Adrenal gland (tissue), 12 donors: Measurements from ENCODE around the gene ABHD16B. TPM values are rescaled to one million over a fixed set of nuclear protein-coding genes. Genes with fewer than 3 reads are reported as not detected.

Experiments used
- DNase-seq, 7 donors: peaks; one replicate each; pipeline ENCODE4 v3.0.0-alpha.2; 2019 to 2020
- H3K27ac ChIP-seq, 5 donors: fragments of 200-600 bp; sonication (generic) in 4 of 5; 1 replicate in 3 of 5; 2 replicates in 2 of 5; pipeline versions ENCODE4 v1.5.1 to v1.8.0; 2016 to 2020; ENCODE audit warnings: mild to moderate bottlenecking in 1 of 5
- H3K27me3 ChIP-seq: fragments of 200-600 bp; 2 replicates; pipeline ENCODE4 v1.8.0; 2021
- H3K36me3 ChIP-seq, 2 donors: fragments of 200-600 bp; replicated peaks in 1 of 2; 1 replicate in 1 of 2; 2 replicates in 1 of 2; pipeline versions ENCODE4 v1.5.1 to v1.8.0; 2018 to 2022
- H3K4me1 ChIP-seq, 2 donors: fragments of 200-600 bp; replicated peaks in 1 of 2; 1 replicate in 1 of 2; 2 replicates in 1 of 2; pipeline versions ENCODE4 v1.5.1 to v1.8.0; 2018 to 2021
- H3K4me3 ChIP-seq, 4 donors: fragments of 200-600 bp; sonication (generic) in 3 of 4; one replicate each; pipeline ENCODE4 v1.5.1; 2016 to 2018
- H3K9me3 ChIP-seq, 3 donors: fragments of 200-600 bp; sonication (generic) in 1 of 3; replicated peaks in 1 of 3; 1 replicate in 2 of 3; 2 replicates in 1 of 3; pipeline versions ENCODE4 v1.5.1 to v1.8.0; 2016 to 2021
- POLR2A ChIP-seq, 2 donors: fragments of 450-650 bp; IDR thresholded peaks; one replicate each; pipeline ENCODE4 v1.6.1; 2017; ENCODE audit warnings: antibody characterized with exemption in 2 of 2, mild to moderate bottlenecking in 2 of 2, moderate library complexity in 1 of 2
- WGBS, 4 donors: extraction: QIAGEN DNeasy Blood & Tissue Kit in 2 of 4; methylation state at CpG; one replicate each; pipeline versions ENCODE4 v1.1.5 to v1.1.7; 2013 to 2017; 5-methylcytosine and 5-hydroxymethylcytosine counted together
- intact Hi-C, 2 donors: fragments of 100-400 bp; cut with DNase I; formaldehyde crosslinking; loops; one replicate each; pipeline versions ENCODE4 v1.14.1 to v1.15.0; 2022 to 2023
- polyA plus RNA-seq, 3 donors: library from polyadenylated mRNA; stranded (reverse); fragments of 200-250 nt in 2 of 3; fragments of 350-450 nt in 1 of 3; fragmentation: Illumina TruSeq in 1 of 3; extraction: RNeasy Lipid Tissue Mini Kit (QIAGEN cat#74804) in 1 of 3; gene quantifications; one replicate each; pipeline ENCODE4 v1.2.3, GENCODE V29; 2013 to 2014
- total RNA-seq, 9 donors: library from RNA; depleted of rRNA in 4 of 9; stranded (reverse); fragments of >200 nt in 4 of 9; fragments of 120-200 nt in 1 of 9; fragmentation: NEBNext Ultra II Directional in 1 of 9; extraction: Animal tissue kit (Norgen Biotek cat#: 25700) in 1 of 9; gene quantifications; one replicate each; pipeline versions ENCODE4 v1.1.0 to v1.2.4, GENCODE V29; 2013 to 2023
- TF ChIP-seq, protein P1 (sequence below), 6 experiments: fragments of 450-650 bp in 4 of 6; fragments of 200-600 bp in 2 of 6; sonication (generic) in 1 of 6; IDR thresholded peaks; 1 replicate in 5 of 6; 2 replicates in 1 of 6; pipeline versions ENCODE4 v1.5.1 to v1.8.0; 2016 to 2021; ENCODE audit warnings: antibody characterized with exemption in 6 of 6, mild to moderate bottlenecking in 2 of 6, moderate library complexity in 1 of 6
- donor health status: healthy with polysubstance abuse.
- donor health status: Bipolar disorder and iron deficiency.
- donor health status: DM: yes; HTN: yes; CAD: no.
- donor health status: DM: no; HTN: no; CAD: no.
- donor health status: DM: no; HTN: no; CAD: no.
- donor health status: DM: yes; HTN: yes; CAD: no.

ABHD16B gene
- total and polyA plus RNA-seq, 12 donors = 0.54 to 1.2 TPM; not detected in 10

DNA sequence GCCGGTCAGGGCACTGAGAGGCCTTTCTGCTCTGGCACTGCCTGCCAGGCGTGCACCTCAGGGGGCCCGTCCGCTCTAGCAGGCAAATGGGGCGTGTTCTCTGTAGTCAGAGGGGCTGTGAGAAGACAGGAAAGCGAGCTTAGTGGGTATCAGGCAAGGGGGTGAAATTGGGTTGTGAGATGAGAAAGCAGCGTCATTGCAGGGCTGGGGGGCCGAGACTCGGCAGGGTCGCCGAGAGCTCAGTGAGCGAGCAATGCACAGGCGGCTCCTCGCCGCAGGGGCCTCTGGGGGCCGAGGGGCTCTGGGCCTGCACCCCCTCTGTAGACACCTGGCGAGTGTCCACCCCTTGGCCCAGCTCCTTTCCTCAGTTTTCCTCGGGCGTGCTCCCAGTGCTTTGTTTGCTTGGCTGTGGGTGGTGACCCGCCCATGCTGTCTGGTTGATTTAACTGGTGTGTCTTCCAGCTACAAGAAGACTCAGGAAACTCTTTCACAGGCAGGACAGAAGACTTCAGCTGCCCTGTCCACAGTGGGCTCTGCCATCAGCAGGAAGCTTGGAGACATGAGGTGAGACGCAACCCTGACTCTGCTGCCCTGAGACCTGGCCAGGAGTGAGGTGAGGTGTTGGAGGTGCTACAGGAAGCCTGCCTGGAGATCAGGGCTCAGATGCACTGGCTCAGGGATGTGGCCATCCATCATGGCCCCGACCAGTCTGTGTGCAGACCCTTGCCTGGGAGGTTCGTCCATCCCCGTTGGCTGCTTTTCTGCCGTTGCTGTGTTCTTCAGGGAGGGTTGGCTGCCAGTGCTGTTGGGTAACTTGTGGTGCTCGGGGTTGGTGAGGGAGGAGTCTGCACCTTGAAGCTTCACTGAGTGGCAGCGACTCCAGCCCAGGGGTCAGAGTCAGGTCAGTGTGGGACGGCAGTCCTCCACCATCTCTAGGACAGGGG is 21.2 kb downstream of the ABHD16B start:
- no peaks in the 10 kb centered on the region for H3K27me3 ChIP-seq
- no peak for DNase-seq
- H3K4me3 ChIP-seq = no peak overlapping the region
- H3K27ac ChIP-seq = no peak overlapping the region
- no peaks in the 10 kb centered on the region for H3K9me3 ChIP-seq
- TF ChIP-seq, protein P1, sequence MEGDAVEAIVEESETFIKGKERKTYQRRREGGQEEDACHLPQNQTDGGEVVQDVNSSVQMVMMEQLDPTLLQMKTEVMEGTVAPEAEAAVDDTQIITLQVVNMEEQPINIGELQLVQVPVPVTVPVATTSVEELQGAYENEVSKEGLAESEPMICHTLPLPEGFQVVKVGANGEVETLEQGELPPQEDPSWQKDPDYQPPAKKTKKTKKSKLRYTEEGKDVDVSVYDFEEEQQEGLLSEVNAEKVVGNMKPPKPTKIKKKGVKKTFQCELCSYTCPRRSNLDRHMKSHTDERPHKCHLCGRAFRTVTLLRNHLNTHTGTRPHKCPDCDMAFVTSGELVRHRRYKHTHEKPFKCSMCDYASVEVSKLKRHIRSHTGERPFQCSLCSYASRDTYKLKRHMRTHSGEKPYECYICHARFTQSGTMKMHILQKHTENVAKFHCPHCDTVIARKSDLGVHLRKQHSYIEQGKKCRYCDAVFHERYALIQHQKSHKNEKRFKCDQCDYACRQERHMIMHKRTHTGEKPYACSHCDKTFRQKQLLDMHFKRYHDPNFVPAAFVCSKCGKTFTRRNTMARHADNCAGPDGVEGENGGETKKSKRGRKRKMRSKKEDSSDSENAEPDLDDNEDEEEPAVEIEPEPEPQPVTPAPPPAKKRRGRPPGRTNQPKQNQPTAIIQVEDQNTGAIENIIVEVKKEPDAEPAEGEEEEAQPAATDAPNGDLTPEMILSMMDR (IDR thresholded peaks at IDR 0.05) = no peak
- no peak for TF ChIP-seq POLR2A (IDR thresholded peaks at IDR 0.05)
- WGBS, 4 donors = 82 to 89% (median 87%) methylated on average over 22 to 28 of the region's 28 CpGs
- peaks cover 0 to 74% of the 10 kb centered on the region in 2 donors for H3K36me3 ChIP-seq
- intact Hi-C loops = no loop called here
- H3K4me1 ChIP-seq = no peaks in the 10 kb centered on the region

GRCh38 chr20:63883201-63883593 is 21.9 kb downstream of the ABHD16B start:
- Histone ChIP-seq H3K27ac (no peak overlapping the region), H3K36me3 (peaks cover 0 to 74% of the 10 kb centered on the region in 2 donors), H3K4me1 (no peaks in the 10 kb centered on the region), H3K9me3 (no peaks in the 10 kb centered on the region), H3K27me3 (no peaks in the 10 kb centered on the region), H3K4me3 (no peak overlapping the region)
- intact Hi-C loops = no loop called here
- TF ChIP-seq POLR2A (IDR thresholded peaks at IDR 0.05) = no peak
- TF ChIP-seq, protein P1 (IDR thresholded peaks at IDR 0.05) = no peak
- no peak for DNase-seq
- 85 to 88% (median 88%) methylated on average over 5 to 6 of the region's 6 CpGs for WGBS, 4 donors

- Histone ChIP-seq H3K36me3 (peaks cover 0 to 74% of the 10 kb centered on the region in 2 donors), H3K9me3 (no peaks in the 10 kb centered on the region), H3K27me3 (no peaks in the 10 kb centered on the region), H3K4me3 (no peak overlapping the region), H3K27ac (peak overlapping the region in 1 of 5 donors; percentile 59), H3K4me1 (no peaks in the 10 kb centered on the region)
- intact Hi-C loops = no loop called here
- TF ChIP-seq POLR2A (IDR thresholded peaks at IDR 0.05) = no peak
- TF ChIP-seq, protein P1 (IDR thresholded peaks at IDR 0.05) = no peak
- WGBS, 4 donors = 80 to 92% (median 81%) methylated on average over 14 to 21 of the region's 21 CpGs
- DNase-seq = peak in 1 of 7 donors; percentile 92
These were observed 23.4 kb downstream of the ABHD16B start for GRCh38 chr20:63884506-63885263.
